Caco-2 (cell line): Measurements from ENCODE around the gene NAT9. TPM values are rescaled to one million over a fixed set of nuclear protein-coding genes. Genes with fewer than 3 reads are reported as not detected.

Experiments
- BruUV-seq: library from RNA; stranded (reverse); fragments of 400-500 nt; replicated peaks from 2 replicates; lab custom pipeline; 2021; lab: Mats Ljungman, UMichigan
- CTCF ChIA-PET: fragments of 300-600 bp; sonication (Branson Sonifier 250); formaldehyde crosslinking; loops from one replicate; lab custom pipeline; 2022; ENCODE audit warnings: antibody characterized with exemption; lab: Charles Lee
- POLR2A ChIA-PET: fragments of 300-600 bp; sonication (Branson Sonifier 250); formaldehyde crosslinking; loops from one replicate; lab custom pipeline; 2022; ENCODE audit warnings: antibody characterized with exemption; lab: Charles Lee
- DNase-seq, 2 experiments: peaks; one replicate each; pipeline versions ENCODE4 v3.0.0 to v3.0.0-alpha.2; 2020 to 2022
- H3K27me3 ChIP-seq: replicated peaks from 2 replicates; pipeline ENCODE4 v1.6.0; 2011; ENCODE audit warnings: low read length; ENCODE audit not compliant: control insufficient read depth, insufficient read depth
- H3K36me3 ChIP-seq: 2 replicates; pipeline ENCODE4 v1.5.1; 2011; ENCODE audit warnings: low read length; ENCODE audit not compliant: control insufficient read depth, insufficient read depth
- H3K4me1 ChIP-seq: fragments of 250-450 bp; sonication (Bioruptor Pico); 2 replicates; pipeline ENCODE4 v1.5.1; 2020; ENCODE audit warnings: mild to moderate bottlenecking
- H3K4me3 ChIP-seq: 2 replicates; pipeline ENCODE4 v1.5.1; 2011; ENCODE audit warnings: low read depth, mild to moderate bottlenecking, control low read depth, low read length
- H3K9me3 ChIP-seq: fragments of 250-450 bp; sonication (Bioruptor Pico); 2 replicates; pipeline ENCODE4 v1.5.1; 2020; ENCODE audit warnings: mild to moderate bottlenecking, moderate library complexity
- H3K27ac Mint-ChIP-seq: one replicate; pipeline ENCODE4 v1.8.0; 2022; ENCODE audit warnings: mixed read lengths; ENCODE audit not compliant: unreplicated experiment
- H3K27me3 Mint-ChIP-seq: one replicate; pipeline ENCODE4 v1.8.0; 2022; ENCODE audit warnings: mixed read lengths; ENCODE audit not compliant: insufficient read depth, unreplicated experiment
- H3K36me3 Mint-ChIP-seq: one replicate; pipeline ENCODE4 v1.8.0; 2022; ENCODE audit warnings: mild to moderate bottlenecking, mixed read lengths; ENCODE audit not compliant: insufficient read depth, unreplicated experiment
- H3K4me1 Mint-ChIP-seq: one replicate; pipeline ENCODE4 v1.8.0; 2022; ENCODE audit warnings: low read depth, mixed read lengths; ENCODE audit not compliant: unreplicated experiment
- H3K4me3 Mint-ChIP-seq: one replicate; pipeline ENCODE4 v1.8.0; 2022; ENCODE audit warnings: mild to moderate bottlenecking, moderate library complexity, mixed read lengths; ENCODE audit not compliant: unreplicated experiment
- H3K9me3 Mint-ChIP-seq: one replicate; pipeline ENCODE4 v1.8.0; 2022; ENCODE audit warnings: mixed read lengths; ENCODE audit not compliant: unreplicated experiment
- intact Hi-C: fragments of 100-400 bp; cut with micrococcal nuclease; formaldehyde crosslinking; loops from one replicate; pipeline ENCODE4 v1.10.0; 2022; ENCODE audit not compliant: unreplicated experiment
- total RNA-seq: library from RNA; stranded (reverse); gene quantifications from 2 replicates; pipeline ENCODE4 v1.2.3, GENCODE V29; 2022
- TF ChIP-seq, protein P1 (sequence below), 2 experiments: fragments of 200-600 bp in 1 of 2; IDR thresholded peaks; 1 replicate in 1 of 2; 2 replicates in 1 of 2; pipeline versions ENCODE4 v1.5.1 to v1.8.0; 2011 to 2022; ENCODE audit warnings: antibody characterized with exemption in 1 of 2, control low read depth in 1 of 2, inconsistent platforms in 1 of 2, low read depth in 1 of 2, low read length in 1 of 2, mild to moderate bottlenecking in 1 of 2, moderate library complexity in 1 of 2; ENCODE audit not compliant: insufficient read depth in 1 of 2, severe bottlenecking in 1 of 2, unreplicated experiment in 1 of 2

NAT9 gene
- total RNA-seq, 1 experiment from 2014 or later, result 84.5 TPM

DNA sequence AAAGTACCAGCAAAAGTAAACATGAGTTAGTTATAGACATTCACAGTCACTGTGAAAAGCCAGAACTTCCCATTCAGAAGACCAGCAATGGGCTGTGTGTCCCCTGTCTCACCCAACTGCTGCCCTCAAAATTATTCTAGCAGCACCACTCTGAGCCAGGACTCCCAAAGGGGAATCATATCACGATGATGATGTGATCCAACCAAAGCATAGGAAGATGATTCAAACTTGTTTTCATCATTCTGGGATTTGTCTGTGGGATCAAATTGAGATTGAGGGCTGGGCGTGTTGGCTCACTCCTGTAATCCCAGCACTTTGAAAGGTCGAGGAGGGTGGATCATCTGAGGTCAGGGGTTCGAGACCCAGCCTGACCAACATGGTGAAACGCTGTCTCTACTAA is 6.4 kb upstream of the NAT9 start:
- intact Hi-C loops, result no loop called here
- Mint-ChIP-seq H3K4me1 (no peaks in the 10 kb centered on the region), H3K4me3 (no peak overlapping the region), H3K36me3 (peaks cover 31% of the 10 kb centered on the region), H3K27me3 (no peaks in the 10 kb centered on the region), H3K27ac (no peak overlapping the region), H3K9me3 (no peaks in the 10 kb centered on the region)
- TF ChIP-seq, protein P1, sequence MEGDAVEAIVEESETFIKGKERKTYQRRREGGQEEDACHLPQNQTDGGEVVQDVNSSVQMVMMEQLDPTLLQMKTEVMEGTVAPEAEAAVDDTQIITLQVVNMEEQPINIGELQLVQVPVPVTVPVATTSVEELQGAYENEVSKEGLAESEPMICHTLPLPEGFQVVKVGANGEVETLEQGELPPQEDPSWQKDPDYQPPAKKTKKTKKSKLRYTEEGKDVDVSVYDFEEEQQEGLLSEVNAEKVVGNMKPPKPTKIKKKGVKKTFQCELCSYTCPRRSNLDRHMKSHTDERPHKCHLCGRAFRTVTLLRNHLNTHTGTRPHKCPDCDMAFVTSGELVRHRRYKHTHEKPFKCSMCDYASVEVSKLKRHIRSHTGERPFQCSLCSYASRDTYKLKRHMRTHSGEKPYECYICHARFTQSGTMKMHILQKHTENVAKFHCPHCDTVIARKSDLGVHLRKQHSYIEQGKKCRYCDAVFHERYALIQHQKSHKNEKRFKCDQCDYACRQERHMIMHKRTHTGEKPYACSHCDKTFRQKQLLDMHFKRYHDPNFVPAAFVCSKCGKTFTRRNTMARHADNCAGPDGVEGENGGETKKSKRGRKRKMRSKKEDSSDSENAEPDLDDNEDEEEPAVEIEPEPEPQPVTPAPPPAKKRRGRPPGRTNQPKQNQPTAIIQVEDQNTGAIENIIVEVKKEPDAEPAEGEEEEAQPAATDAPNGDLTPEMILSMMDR (IDR thresholded peaks at IDR 0.05; ENCODE audit: insufficient read depth in 1 of 2, low read depth in 1 of 2, low read length in 1 of 2, severe bottlenecking in 1 of 2, unreplicated experiment in 1 of 2), result no peak
- H3K4me3 ChIP-seq, result no peak overlapping the region
- no TSS peak for BruUV-seq
- no peaks in the 10 kb centered on the region; the same call in 1 of the 2 replicates for H3K36me3 ChIP-seq
- H3K4me1 ChIP-seq, result no peaks in the 10 kb centered on the region
- ChIA-PET CTCF (interaction anchor here (1.0 to 1.9 kb wide), 2 partner anchors 38 to 126 kb away, joined by 3 to 7 read pairs; no protein-coding TSS in a partner anchor), POLR2A (interaction anchor here (0.6 kb wide), 1 partner anchor 468 kb away, joined by 3 read pairs; no protein-coding TSS in a partner anchor)
- no peaks in the 10 kb centered on the region for H3K9me3 ChIP-seq
- H3K27me3 ChIP-seq, result no peaks in the 10 kb centered on the region
- DNase-seq, result no peak

DNA sequence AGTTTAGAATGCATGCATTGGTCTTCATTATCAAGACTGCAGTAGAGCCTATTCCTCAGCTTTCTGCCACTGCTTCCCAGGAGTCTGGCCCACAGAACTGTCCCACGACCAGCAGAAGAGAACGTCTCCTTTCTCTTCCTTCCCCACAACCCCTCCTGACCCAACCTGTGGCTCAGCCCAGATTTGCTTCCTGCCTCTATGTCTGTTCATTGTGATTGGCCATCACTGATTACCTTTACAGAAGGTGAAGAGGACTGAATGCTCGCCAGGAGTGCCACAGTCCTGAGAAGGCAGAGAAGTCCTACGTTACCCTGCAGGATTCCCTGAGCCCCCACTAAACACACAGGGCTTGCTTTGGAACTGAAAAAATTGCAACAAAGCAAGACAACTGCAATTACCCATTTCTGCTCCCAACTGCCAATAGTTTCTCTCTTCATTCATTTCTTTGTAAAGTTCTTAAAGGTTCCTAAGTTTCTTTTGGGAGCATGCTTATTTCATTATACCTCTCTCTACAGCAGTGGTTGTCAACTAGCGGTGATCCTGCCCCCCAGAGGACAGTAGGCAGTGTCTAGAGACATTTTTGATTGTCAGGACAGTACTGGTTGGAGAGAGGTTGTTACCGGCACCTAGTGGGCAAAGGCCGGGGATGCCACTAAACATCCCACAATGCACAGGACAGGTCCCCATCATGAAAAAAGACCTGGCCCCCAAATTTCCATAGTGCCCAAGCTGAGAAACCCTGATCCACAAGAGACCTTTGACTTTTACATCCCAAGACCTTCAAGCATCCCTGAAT is 4.5 kb upstream of the NAT9 start:
- H3K27ac Mint-ChIP-seq, result no peak overlapping the region
- ChIA-PET CTCF (interaction anchor here (0.7 to 1.9 kb wide), 6 partner anchors 18 to 62 kb away, joined by 3 to 7 read pairs (median 4); no protein-coding TSS in a partner anchor), POLR2A (interaction anchor here (1.3 kb wide), 1 partner anchor 44 kb away, joined by 7 read pairs; the partner anchor contains the start of gene RAB37)
- intact Hi-C loops, result loop anchor here (1.0 to 2.0 kb wide), 2 partner anchors 36 to 124 kb away; no protein-coding TSS in a partner anchor
- no peaks in the 10 kb centered on the region; the same call in 1 of the 2 replicates for H3K36me3 ChIP-seq
- H3K4me3 ChIP-seq, result no peak overlapping the region
- H3K4me3 Mint-ChIP-seq, result no peak overlapping the region
- H3K4me1 ChIP-seq, result 0 out of 2 replicates have a peak, but pooled peaks cover 5% of the 10 kb centered on the region
- peak; percentile 75 to 78 for DNase-seq
- peaks cover 31% of the 10 kb centered on the region for H3K36me3 Mint-ChIP-seq
- H3K9me3 Mint-ChIP-seq, result no peaks in the 10 kb centered on the region
- no peaks in the 10 kb centered on the region for H3K27me3 Mint-ChIP-seq
- H3K9me3 ChIP-seq, result no peaks in the 10 kb centered on the region
- TF ChIP-seq, protein P1 (IDR thresholded peaks at IDR 0.05; ENCODE audit: insufficient read depth in 1 of 2, low read depth in 1 of 2, low read length in 1 of 2, severe bottlenecking in 1 of 2, unreplicated experiment in 1 of 2), result peak; percentile 67 to 88
- no peaks in the 10 kb centered on the region for H3K27me3 ChIP-seq
- H3K4me1 Mint-ChIP-seq, result no peaks in the 10 kb centered on the region
- BruUV-seq, result no TSS peak

DNA sequence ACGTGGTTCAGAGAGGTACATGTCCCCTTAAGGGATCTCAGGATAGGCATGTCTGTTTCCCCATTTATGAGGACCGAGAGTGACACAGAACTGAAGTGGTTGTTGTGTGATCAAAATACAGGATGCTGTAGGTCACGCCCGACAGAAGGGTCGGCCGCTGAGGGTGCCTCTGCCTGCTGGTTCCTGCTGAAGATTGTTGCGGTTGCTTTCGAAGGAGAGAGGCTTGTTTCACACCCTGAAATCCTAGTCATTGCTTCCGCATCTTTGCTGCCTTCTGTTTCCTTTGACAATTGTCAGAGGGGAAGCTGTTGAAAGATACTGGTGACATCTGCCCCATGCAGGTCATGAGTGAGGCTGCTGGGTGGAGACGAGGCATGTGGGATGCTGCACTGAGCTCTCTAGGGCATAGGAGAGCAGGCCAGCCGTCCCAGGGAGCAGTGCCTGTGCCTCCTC is 3.8 kb upstream of the NAT9 start:
- no peaks in the 10 kb centered on the region; the same call in 1 of the 2 replicates for H3K36me3 ChIP-seq
- POLR2A ChIA-PET, result interaction anchor here (1.3 kb wide), 1 partner anchor 43 kb away, joined by 7 read pairs; the partner anchor contains the start of gene RAB37
- Mint-ChIP-seq H3K4me1 (no peaks in the 10 kb centered on the region), H3K27me3 (no peaks in the 10 kb centered on the region), H3K9me3 (no peaks in the 10 kb centered on the region), H3K27ac (no peak overlapping the region), H3K36me3 (peaks cover 38% of the 10 kb centered on the region), H3K4me3 (no peak overlapping the region)
- no peak for DNase-seq
- TF ChIP-seq, protein P1 (IDR thresholded peaks at IDR 0.05; ENCODE audit: insufficient read depth in 1 of 2, low read depth in 1 of 2, low read length in 1 of 2, severe bottlenecking in 1 of 2, unreplicated experiment in 1 of 2), result no peak
- no peaks in the 10 kb centered on the region for H3K9me3 ChIP-seq
- BruUV-seq, result no TSS peak
- 0 out of 2 replicates have a peak, but pooled peaks cover 5% of the 10 kb centered on the region for H3K4me1 ChIP-seq
- no peak overlapping the region for H3K4me3 ChIP-seq
- CTCF ChIA-PET, result interaction anchor here (0.7 to 1.5 kb wide), 2 partner anchors 20 to 34 kb away, joined by 3 to 4 read pairs; no protein-coding TSS in a partner anchor
- intact Hi-C loops, result loop anchor here (2.0 kb wide), 1 partner anchor 123 kb away; no protein-coding TSS in a partner anchor
- H3K27me3 ChIP-seq, result no peaks in the 10 kb centered on the region
